Activated CD8-positive, alpha-beta memory T cell treated with anti-CD3 and anti-CD28 coated beads, Interleukin-2, amount 50 U/mL, for 24 hours (primary cell): ENCODE data around the gene PYY.
"Not testable (repeated sequence)": the region's sequence is repeated elsewhere in the genome, so short reads cannot be mapped to it uniquely, and the experiment has no call there.

ENCODE experiments used
- DNase-seq: peaks from one replicate; pipeline ENCODE4 v3.0.0-alpha.2; 2020; ENCODE audit errors: extremely low read depth

The PYY gene

GRCh38 chr17:43953746-43954145, at the start of gene PYY:
PYY (minus strand) TSS chr17:43953940; CDS start chr17:43953483, 457 bp downstream.
- DNase-seq, result no peak

- DNase-seq, result no peak
Measured at GRCh38 chr17:44002141-44002848, 48.6 kb upstream of the PYY start.

- no peak for DNase-seq
Measured at GRCh38 chr17:44001461-44001920, 47.8 kb upstream of the PYY start.

GRCh38 chr17:44000871-44001460, 47.2 kb upstream of the PYY start:
- no peak for DNase-seq

- no peak for DNase-seq
Measured at GRCh38 chr17:44000141-44000860, 46.6 kb upstream of the PYY start.

GRCh38 chr17:43999024-43999423, 45.3 kb upstream of the PYY start:
- DNase-seq, result no peak

- DNase-seq, result no peak
Measured at GRCh38 chr17:43998552-43998951, 44.8 kb upstream of the PYY start.

- not testable (repeated sequence) for DNase-seq
Measured at GRCh38 chr17:43997180-43997579, 43.4 kb upstream of the PYY start.

GRCh38 chr17:43995150-43995471, 41.4 kb upstream of the PYY start:
- DNase-seq, result no peak

- no peak for DNase-seq
Measured at GRCh38 chr17:43994272-43995149, 40.8 kb upstream of the PYY start.

GRCh38 chr17:43992641-43993040, 38.9 kb upstream of the PYY start:
- DNase-seq, result no peak

GRCh38 chr17:43988301-43988700, 34.6 kb upstream of the PYY start:
- no peak for DNase-seq

- DNase-seq, result no peak
Measured at GRCh38 chr17:43987131-43988021, 33.6 kb upstream of the PYY start.

GRCh38 chr17:43986225-43986981, 32.7 kb upstream of the PYY start:
- no peak for DNase-seq

GRCh38 chr17:43984521-43984920, 30.8 kb upstream of the PYY start:
- DNase-seq, result no peak

- DNase-seq, result no peak
Measured at GRCh38 chr17:43983515-43984411, 30.0 kb upstream of the PYY start.

- DNase-seq, result no peak
Measured at GRCh38 chr17:43983196-43983514, 29.4 kb upstream of the PYY start.

GRCh38 chr17:43982171-43982570, 28.4 kb upstream of the PYY start:
- DNase-seq, result no peak

- DNase-seq, result no peak
Measured at GRCh38 chr17:43979671-43980070, 25.9 kb upstream of the PYY start.
